ENCODE measurements around the gene DGKZ. TPM values are rescaled to one million over a fixed set of nuclear protein-coding genes. Genes with fewer than 3 reads are reported as not detected.

Gene DGKZ
- total RNA-seq, 1 donor from 2014 or later, result 46.8 TPM

GRCh38 chr11:46342239-46342638, 5.0 kb upstream of the DGKZ start:
- H3K27me3 Mint-ChIP-seq (ENCODE audit: low read depth), result no peaks in the 10 kb centered on the region
- no peak for DNase-seq (ENCODE audit: low spot score)
- no peak overlapping the region for H3K27ac Mint-ChIP-seq (ENCODE audit: unreplicated experiment)
- H3K36me3 Mint-ChIP-seq (ENCODE audit: low read depth), result no peaks in the 10 kb centered on the region
- H3K9me3 Mint-ChIP-seq (ENCODE audit: low read depth), result no peaks in the 10 kb centered on the region
- TF ChIP-seq, protein P1, sequence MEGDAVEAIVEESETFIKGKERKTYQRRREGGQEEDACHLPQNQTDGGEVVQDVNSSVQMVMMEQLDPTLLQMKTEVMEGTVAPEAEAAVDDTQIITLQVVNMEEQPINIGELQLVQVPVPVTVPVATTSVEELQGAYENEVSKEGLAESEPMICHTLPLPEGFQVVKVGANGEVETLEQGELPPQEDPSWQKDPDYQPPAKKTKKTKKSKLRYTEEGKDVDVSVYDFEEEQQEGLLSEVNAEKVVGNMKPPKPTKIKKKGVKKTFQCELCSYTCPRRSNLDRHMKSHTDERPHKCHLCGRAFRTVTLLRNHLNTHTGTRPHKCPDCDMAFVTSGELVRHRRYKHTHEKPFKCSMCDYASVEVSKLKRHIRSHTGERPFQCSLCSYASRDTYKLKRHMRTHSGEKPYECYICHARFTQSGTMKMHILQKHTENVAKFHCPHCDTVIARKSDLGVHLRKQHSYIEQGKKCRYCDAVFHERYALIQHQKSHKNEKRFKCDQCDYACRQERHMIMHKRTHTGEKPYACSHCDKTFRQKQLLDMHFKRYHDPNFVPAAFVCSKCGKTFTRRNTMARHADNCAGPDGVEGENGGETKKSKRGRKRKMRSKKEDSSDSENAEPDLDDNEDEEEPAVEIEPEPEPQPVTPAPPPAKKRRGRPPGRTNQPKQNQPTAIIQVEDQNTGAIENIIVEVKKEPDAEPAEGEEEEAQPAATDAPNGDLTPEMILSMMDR (IDR thresholded peaks at IDR 0.05), result no peak
- H3K4me3 Mint-ChIP-seq (ENCODE audit: unreplicated experiment), result no peak overlapping the region
- H3K4me1 Mint-ChIP-seq (ENCODE audit: low read depth), result peaks cover 26% of the 10 kb centered on the region

GRCh38 chr11:46343520-46343919, 3.7 kb upstream of the DGKZ start:
- H3K27me3 Mint-ChIP-seq (ENCODE audit: low read depth), result no peaks in the 10 kb centered on the region
- no peak overlapping the region for H3K4me3 Mint-ChIP-seq (ENCODE audit: unreplicated experiment)
- DNase-seq (ENCODE audit: low spot score), result no peak
- H3K4me1 Mint-ChIP-seq (ENCODE audit: low read depth), result peaks cover 31% of the 10 kb centered on the region
- H3K27ac Mint-ChIP-seq (ENCODE audit: unreplicated experiment), result no peak overlapping the region
- TF ChIP-seq, protein P1 (IDR thresholded peaks at IDR 0.05), result no peak
- no peaks in the 10 kb centered on the region for H3K9me3 Mint-ChIP-seq (ENCODE audit: low read depth)
- H3K36me3 Mint-ChIP-seq (ENCODE audit: low read depth), result no peaks in the 10 kb centered on the region

DNA sequence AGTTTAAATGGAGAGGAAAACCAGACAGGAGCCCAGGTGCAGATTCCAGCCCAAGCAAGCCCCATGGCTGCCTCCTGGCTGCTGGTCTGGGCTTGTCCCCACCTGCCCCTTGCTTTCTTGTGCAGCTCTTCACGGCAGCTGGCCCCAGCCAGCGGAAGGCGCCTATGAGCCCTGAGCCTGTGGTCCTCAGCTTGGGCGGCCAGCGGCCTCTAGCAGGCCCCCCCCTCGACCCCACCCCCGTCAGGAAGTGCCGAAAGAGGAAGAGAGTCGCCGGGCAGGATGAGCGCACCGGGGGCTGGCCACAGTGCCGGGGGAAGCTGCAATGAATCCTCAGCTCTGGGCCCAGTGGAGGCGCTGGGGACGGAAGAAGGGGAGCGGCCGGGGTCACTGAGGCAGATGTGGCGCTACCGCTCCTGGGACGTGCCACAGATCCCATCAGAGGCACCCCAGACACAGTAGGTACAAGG, 2.1 kb upstream of the DGKZ start:
- Mint-ChIP-seq H3K9me3 (ENCODE audit: low read depth) (no peaks in the 10 kb centered on the region), H3K27ac (ENCODE audit: unreplicated experiment) (no peak overlapping the region), H3K27me3 (ENCODE audit: low read depth) (no peaks in the 10 kb centered on the region), H3K4me3 (ENCODE audit: unreplicated experiment) (no peak overlapping the region), H3K4me1 (ENCODE audit: low read depth) (peaks cover 28% of the 10 kb centered on the region), H3K36me3 (ENCODE audit: low read depth) (no peaks in the 10 kb centered on the region)
- DNase-seq (ENCODE audit: low spot score), result no peak
- TF ChIP-seq, protein P1 (IDR thresholded peaks at IDR 0.05), result no peak

DNA sequence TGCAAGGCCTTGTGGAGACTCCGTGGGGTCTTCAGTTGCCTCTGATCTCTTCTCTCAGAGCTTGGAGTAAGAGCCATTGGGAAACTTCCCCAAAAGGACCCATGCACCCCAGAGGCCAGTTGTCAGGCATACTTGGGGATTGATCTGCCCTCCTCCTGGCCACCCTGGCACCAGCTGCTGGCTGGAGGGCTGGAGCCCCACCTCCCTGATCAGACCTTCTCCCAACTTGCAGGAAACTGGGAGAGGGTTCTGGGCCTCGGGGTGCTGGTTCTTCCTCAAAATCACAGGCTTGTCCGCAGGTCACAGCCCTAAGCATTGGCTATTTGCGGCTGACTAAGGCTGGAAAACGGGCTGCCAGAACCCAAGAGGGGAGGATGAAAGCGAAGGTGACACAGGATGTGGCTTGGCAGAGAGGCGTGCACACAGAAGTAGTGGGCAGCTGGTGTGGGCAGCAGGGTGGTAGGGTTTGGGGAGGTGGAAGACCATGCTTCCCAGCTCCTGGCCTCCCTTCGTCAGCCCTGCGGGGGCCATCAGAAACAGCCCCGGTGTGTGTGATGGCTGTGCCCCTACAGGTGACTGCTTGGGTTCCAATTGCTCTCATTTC, 1.3 kb upstream of the DGKZ start:
- H3K27ac Mint-ChIP-seq (ENCODE audit: unreplicated experiment), result no peak overlapping the region
- peaks cover 28% of the 10 kb centered on the region for H3K4me1 Mint-ChIP-seq (ENCODE audit: low read depth)
- H3K36me3 Mint-ChIP-seq (ENCODE audit: low read depth), result no peaks in the 10 kb centered on the region
- DNase-seq (ENCODE audit: low spot score), result no peak
- H3K27me3 Mint-ChIP-seq (ENCODE audit: low read depth), result no peaks in the 10 kb centered on the region
- no peak overlapping the region for H3K4me3 Mint-ChIP-seq (ENCODE audit: unreplicated experiment)
- H3K9me3 Mint-ChIP-seq (ENCODE audit: low read depth), result no peaks in the 10 kb centered on the region
- TF ChIP-seq, protein P1 (IDR thresholded peaks at IDR 0.05), result no peak

DNA sequence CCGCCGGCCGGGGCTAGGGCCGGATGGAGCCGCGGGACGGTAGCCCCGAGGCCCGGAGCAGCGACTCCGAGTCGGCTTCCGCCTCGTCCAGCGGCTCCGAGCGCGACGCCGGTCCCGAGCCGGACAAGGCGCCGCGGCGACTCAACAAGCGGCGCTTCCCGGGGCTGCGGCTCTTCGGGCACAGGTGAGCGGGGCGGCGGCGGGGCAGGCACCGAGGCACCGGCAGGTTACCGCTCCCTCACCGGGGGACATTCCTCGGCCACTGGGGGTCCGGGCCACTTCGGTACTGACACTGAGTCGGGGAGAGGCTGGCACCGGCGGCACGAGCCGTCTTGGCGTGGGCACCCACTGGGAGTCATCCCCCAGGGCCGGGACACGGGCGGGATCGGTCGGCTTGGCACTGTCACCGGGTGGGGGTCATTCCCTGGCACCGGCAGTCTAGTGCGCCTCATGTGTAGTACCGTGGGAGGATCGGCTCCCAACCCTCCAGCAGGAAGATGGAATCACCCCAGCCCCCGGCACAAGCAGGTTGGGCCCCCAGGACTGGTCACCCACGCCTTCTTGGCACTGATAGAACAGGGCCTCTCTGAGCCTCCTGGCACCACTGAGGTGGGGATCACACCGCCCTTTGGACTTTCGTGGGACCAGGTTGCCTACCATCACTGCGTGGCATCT, 511 bp downstream of the DGKZ start:
- Mint-ChIP-seq H3K27me3 (ENCODE audit: low read depth) (no peaks in the 10 kb centered on the region), H3K27ac (ENCODE audit: unreplicated experiment) (no peak overlapping the region), H3K36me3 (ENCODE audit: low read depth) (no peaks in the 10 kb centered on the region), H3K4me1 (ENCODE audit: low read depth) (peaks cover 32% of the 10 kb centered on the region), H3K4me3 (ENCODE audit: unreplicated experiment) (peak overlapping the region; percentile 71), H3K9me3 (ENCODE audit: low read depth) (no peaks in the 10 kb centered on the region)
- TF ChIP-seq, protein P1 (IDR thresholded peaks at IDR 0.05), result no peak
- DNase-seq (ENCODE audit: low spot score), result no peak

Measured in chondrocyte (in vitro differentiated cells).